Neural progenitor cell (in vitro differentiated cells): ENCODE data around the gene FUT2.

ENCODE experiments used
- CTCF ChIP-seq: fragments of 200-600 bp; sonication (generic); IDR thresholded peaks from 2 replicates; pipeline ENCODE4 v1.5.1; 2017; ENCODE audit warnings: antibody characterized with exemption, mild to moderate bottlenecking
- EZH2 ChIP-seq: fragments of 200-600 bp; sonication (generic); IDR thresholded peaks from 2 replicates; pipeline ENCODE4 v1.6.1; 2017; ENCODE audit warnings: antibody characterized with exemption, mild to moderate bottlenecking, moderate library complexity

- no peak for TF ChIP-seq CTCF
- TF ChIP-seq EZH2: no peak
Measured at GRCh38 chr19:48749571-48750198, 53.9 kb downstream of the FUT2 start.
